Thymus (tissue), 11 donors: ENCODE data around the gene SLCO4A1. TPM values are rescaled to one million over a fixed set of nuclear protein-coding genes. Genes with fewer than 3 reads are reported as not detected.

Experiments used
- DNase-seq, 9 donors: peaks; one replicate each; pipeline ENCODE4 v3.0.0-alpha.2; 2013; ENCODE audit warnings: low spot score in 9 of 9, low read depth in 6 of 9, missing footprints in 1 of 9
- H3K27ac ChIP-seq, 2 donors: one replicate each; pipeline ENCODE4 v1.5.1; 2013; ENCODE audit warnings: control low read depth in 1 of 2, low read depth in 1 of 2, low read length in 1 of 2, mild to moderate bottlenecking in 1 of 2, moderate library complexity in 1 of 2
- H3K27me3 ChIP-seq, 2 donors: one replicate each; pipeline ENCODE4 v1.5.1; 2013; ENCODE audit warnings: low read length in 1 of 2; ENCODE audit not compliant: control insufficient read depth in 2 of 2, insufficient read depth in 1 of 2
- H3K36me3 ChIP-seq, 2 donors: one replicate each; pipeline ENCODE4 v1.5.1; 2013; ENCODE audit warnings: low read length in 1 of 2, mild to moderate bottlenecking in 1 of 2, moderate library complexity in 1 of 2; ENCODE audit not compliant: control insufficient read depth in 2 of 2, insufficient read depth in 2 of 2
- H3K4me1 ChIP-seq, 2 donors: one replicate each; pipeline ENCODE4 v1.5.1; 2013; ENCODE audit warnings: low read length in 2 of 2; ENCODE audit not compliant: control insufficient read depth in 2 of 2, insufficient read depth in 2 of 2
- H3K4me3 ChIP-seq, 2 donors: one replicate each; pipeline ENCODE4 v1.5.1; 2013; ENCODE audit warnings: low read length in 2 of 2, control low read depth in 1 of 2, mild to moderate bottlenecking in 1 of 2
- H3K9me3 ChIP-seq, 2 donors: one replicate each; pipeline ENCODE4 v1.5.1; 2013; ENCODE audit warnings: low read length in 1 of 2, mild to moderate bottlenecking in 1 of 2; ENCODE audit not compliant: control insufficient read depth in 2 of 2, insufficient read depth in 1 of 2
- whole genome bisulfite sequencing: extraction: QIAGEN DNeasy Blood & Tissue Kit; methylation state at CpG from one replicate; pipeline ENCODE4 v1.1.7; 2013; 5-methylcytosine and 5-hydroxymethylcytosine counted together
- polyA plus RNA-seq: library from polyadenylated mRNA; stranded (reverse); fragments of 200-250 nt; gene quantifications from one replicate; pipeline ENCODE4 v1.2.3, GENCODE V29; 2013
- total RNA-seq: library from RNA; stranded (reverse); fragments of 120-200 nt; gene quantifications from one replicate; pipeline ENCODE4 v1.2.4, GENCODE V29; 2013
- donor health status: healthy.

The SLCO4A1 gene
- total and polyA plus RNA-seq, 2 donors, result 3.4 to 13.4 TPM

GRCh38 chr20:62665826-62666735, 23.8 kb downstream of the SLCO4A1 start:
- DNase-seq, result no peak
- Histone ChIP-seq H3K27me3 (no peaks in the 10 kb centered on the region), H3K4me3 (no peak overlapping the region), H3K36me3 (peaks cover 5% of the 10 kb centered on the region in 2 donors), H3K9me3 (peaks cover 0 to 1% of the 10 kb centered on the region in 2 donors), H3K27ac (no peak overlapping the region), H3K4me1 (peaks cover 0 to 2% of the 10 kb centered on the region in 2 donors)
- WGBS, result 94% methylated on average over 29 of the region's 33 CpGs

- peaks cover 5% of the 10 kb centered on the region in 2 donors for H3K36me3 ChIP-seq
- peaks cover 0 to 1% of the 10 kb centered on the region in 2 donors for H3K9me3 ChIP-seq
- no peak for DNase-seq
- no peak overlapping the region for H3K4me3 ChIP-seq
- 95% methylated on average over 27 of the region's 27 CpGs for WGBS
- peaks cover 0 to 2% of the 10 kb centered on the region in 2 donors for H3K4me1 ChIP-seq
- H3K27me3 ChIP-seq, result no peaks in the 10 kb centered on the region
- no peak overlapping the region for H3K27ac ChIP-seq
Measured at GRCh38 chr20:62666736-62667529, 24.6 kb downstream of the SLCO4A1 start.

GRCh38 chr20:62667530-62668440, 25.5 kb downstream of the SLCO4A1 start:
- WGBS, result 94% methylated on average over 30 of the region's 30 CpGs
- no peak overlapping the region for H3K27ac ChIP-seq
- H3K4me1 ChIP-seq, result peaks cover 0 to 2% of the 10 kb centered on the region in 2 donors
- peaks cover 0 to 1% of the 10 kb centered on the region in 2 donors for H3K9me3 ChIP-seq
- DNase-seq, result no peak
- peaks cover 5% of the 10 kb centered on the region in 2 donors for H3K36me3 ChIP-seq
- no peak overlapping the region for H3K4me3 ChIP-seq
- no peaks in the 10 kb centered on the region for H3K27me3 ChIP-seq

- Histone ChIP-seq H3K4me1 (peaks cover 0 to 2% of the 10 kb centered on the region in 2 donors), H3K9me3 (peaks cover 0 to 1% of the 10 kb centered on the region in 2 donors), H3K27me3 (no peaks in the 10 kb centered on the region), H3K27ac (no peak overlapping the region), H3K4me3 (no peak overlapping the region), H3K36me3 (peaks cover under 1 to 5% of the 10 kb centered on the region in 2 donors)
- DNase-seq, result peak in 3 of 9 donors; percentile 6 to 32 (median 19)
- WGBS, result 90% methylated on average over 13 of the region's 13 CpGs
Measured at GRCh38 chr20:62668441-62669027, 26.2 kb downstream of the SLCO4A1 start.

- no peak overlapping the region for H3K4me3 ChIP-seq
- peaks cover 0 to 5% of the 10 kb centered on the region in 2 donors for H3K36me3 ChIP-seq
- no peaks in the 10 kb centered on the region for H3K27me3 ChIP-seq
- H3K4me1 ChIP-seq, result peaks cover 0 to 2% of the 10 kb centered on the region in 2 donors
- no peak overlapping the region for H3K27ac ChIP-seq
- 99% methylated on average over 10 of the region's 10 CpGs for WGBS
- DNase-seq, result no peak
- no peaks in the 10 kb centered on the region for H3K9me3 ChIP-seq
Measured at GRCh38 chr20:62669249-62669648, 26.9 kb downstream of the SLCO4A1 start.

- WGBS, result 96% methylated on average over 14 of the region's 14 CpGs
- H3K36me3 ChIP-seq, result peaks cover 0 to 5% of the 10 kb centered on the region in 2 donors
Measured at GRCh38 chr20:62670156-62670555, 27.9 kb downstream of the SLCO4A1 start.

GRCh38 chr20:62670998-62671397, 28.7 kb downstream of the SLCO4A1 start:
- H3K4me3 ChIP-seq, result no peak overlapping the region
- DNase-seq, result no peak
- 96% methylated on average over 17 of the region's 17 CpGs for WGBS
- peaks cover 0 to 5% of the 10 kb centered on the region in 2 donors for H3K36me3 ChIP-seq
- H3K4me1 ChIP-seq, result peaks cover 0 to 2% of the 10 kb centered on the region in 2 donors
- peaks cover 0 to 2% of the 10 kb centered on the region in 2 donors for H3K27me3 ChIP-seq
- no peak overlapping the region for H3K27ac ChIP-seq
- H3K9me3 ChIP-seq, result no peaks in the 10 kb centered on the region

More at GRCh38 chr20:62670156-62670555, 27.9 kb downstream of the SLCO4A1 start:
- Histone ChIP-seq H3K27me3 (no peaks in the 10 kb centered on the region), H3K27ac (no peak overlapping the region), H3K4me1 (peaks cover 0 to 2% of the 10 kb centered on the region in 2 donors), H3K4me3 (no peak overlapping the region), H3K9me3 (no peaks in the 10 kb centered on the region)
- no peak for DNase-seq

GRCh38 chr20:62671765-62672164, 29.5 kb downstream of the SLCO4A1 start:
- Histone ChIP-seq H3K27me3 (peaks cover 0 to 2% of the 10 kb centered on the region in 2 donors), H3K9me3 (no peaks in the 10 kb centered on the region), H3K27ac (no peak overlapping the region), H3K4me3 (no peak overlapping the region), H3K36me3 (peaks cover 0 to 5% of the 10 kb centered on the region in 2 donors), H3K4me1 (peaks cover 0 to 2% of the 10 kb centered on the region in 2 donors)
- WGBS, result 95% methylated on average over 15 of the region's 15 CpGs
- DNase-seq, result no peak
